ENCODE results near the gene KLKB1.
"Not testable (repeated sequence)": the region's sequence is repeated elsewhere in the genome, so short reads cannot be mapped to it uniquely, and the experiment has no call there.

Gene KLKB1

GRCh38 chr4:186205156-186205555 is 22.2 kb upstream of the KLKB1 start:
- Mint-ChIP-seq H3K9me3 (peaks cover 5 to 14% of the 10 kb centered on the region in 2 donors), H3K27ac (no peak overlapping the region), H3K4me3 (peak overlapping the region in 1 of 2 donors; percentile 66), H3K27me3 (no peaks in the 10 kb centered on the region), H3K4me1 (no peaks in the 10 kb centered on the region)
- DNase-seq (no peak), ATAC-seq (no peak)

- DNase-seq (no peak), ATAC-seq (no peak)
- Mint-ChIP-seq H3K27ac (no peak overlapping the region), H3K4me3 (no peak overlapping the region), H3K4me1 (no peaks in the 10 kb centered on the region), H3K9me3 (no peaks in the 10 kb centered on the region), H3K27me3 (no peaks in the 10 kb centered on the region)
Measured at GRCh38 chr4:186216465-186217024, 10.8 kb upstream of the KLKB1 start.

DNA sequence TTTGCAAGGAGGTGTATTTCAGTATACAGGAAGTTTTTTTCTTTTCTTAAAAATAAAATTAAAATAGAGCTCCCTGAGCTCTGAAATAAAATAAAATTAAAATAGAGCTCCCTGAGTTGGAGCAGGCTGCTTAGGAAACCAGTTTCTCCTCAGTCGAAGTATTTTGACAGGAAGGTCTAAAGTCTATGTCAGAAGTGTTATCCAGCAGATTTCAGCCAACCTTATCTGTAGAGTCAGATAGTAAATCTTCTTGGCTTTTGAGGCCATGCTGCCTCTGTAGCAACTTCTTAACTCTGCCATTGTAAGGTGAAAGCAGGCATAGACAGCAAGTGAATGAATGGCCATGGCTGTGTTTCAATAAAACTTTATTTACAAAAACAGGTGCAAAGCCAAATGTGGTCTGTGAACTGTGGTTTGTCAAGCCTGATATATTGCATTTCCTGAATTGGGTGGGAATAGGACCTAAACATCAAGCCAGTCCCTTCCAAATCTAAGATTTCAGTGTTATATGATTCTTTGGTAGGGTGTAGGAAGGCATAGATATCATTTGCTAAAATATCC is 9.5 kb upstream of the KLKB1 start:
- no peak for ATAC-seq
- no peak overlapping the region for H3K27ac Mint-ChIP-seq

GRCh38 chr4:186221624-186222023 is 5.7 kb upstream of the KLKB1 start:
- DNase-seq (no peak), ATAC-seq (no peak)
- H3K4me3 Mint-ChIP-seq = no peak overlapping the region
- no peak overlapping the region for H3K27ac Mint-ChIP-seq
- no peaks in the 10 kb centered on the region for H3K4me1 Mint-ChIP-seq
- H3K27me3 Mint-ChIP-seq = no peaks in the 10 kb centered on the region
- H3K9me3 Mint-ChIP-seq = peaks cover 15 to 29% of the 10 kb centered on the region in 2 donors

More for the DNA sequence above, 9.5 kb upstream of the KLKB1 start:
- Mint-ChIP-seq H3K9me3 (peaks cover 1% of the 10 kb centered on the region in 2 donors), H3K27me3 (no peaks in the 10 kb centered on the region), H3K4me1 (no peaks in the 10 kb centered on the region), H3K4me3 (no peak overlapping the region)
- DNase-seq = no peak

GRCh38 chr4:186225848-186226247 is 1.5 kb upstream of the KLKB1 start:
- no peaks in the 10 kb centered on the region for H3K4me1 Mint-ChIP-seq
- no peak overlapping the region for H3K4me3 Mint-ChIP-seq
- peaks cover 21 to 34% of the 10 kb centered on the region in 2 donors for H3K9me3 Mint-ChIP-seq
- ATAC-seq (no peak), DNase-seq (no peak)
- no peak overlapping the region for H3K27ac Mint-ChIP-seq
- no peaks in the 10 kb centered on the region for H3K27me3 Mint-ChIP-seq

GRCh38 chr4:186226521-186227189 is 652 bp upstream of the KLKB1 start:
- DNase-seq (no peak), ATAC-seq (no peak)
- Mint-ChIP-seq H3K9me3 (peaks cover 21 to 34% of the 10 kb centered on the region in 2 donors), H3K4me1 (no peaks in the 10 kb centered on the region), H3K27ac (no peak overlapping the region), H3K27me3 (no peaks in the 10 kb centered on the region), H3K4me3 (no peak overlapping the region)

DNA sequence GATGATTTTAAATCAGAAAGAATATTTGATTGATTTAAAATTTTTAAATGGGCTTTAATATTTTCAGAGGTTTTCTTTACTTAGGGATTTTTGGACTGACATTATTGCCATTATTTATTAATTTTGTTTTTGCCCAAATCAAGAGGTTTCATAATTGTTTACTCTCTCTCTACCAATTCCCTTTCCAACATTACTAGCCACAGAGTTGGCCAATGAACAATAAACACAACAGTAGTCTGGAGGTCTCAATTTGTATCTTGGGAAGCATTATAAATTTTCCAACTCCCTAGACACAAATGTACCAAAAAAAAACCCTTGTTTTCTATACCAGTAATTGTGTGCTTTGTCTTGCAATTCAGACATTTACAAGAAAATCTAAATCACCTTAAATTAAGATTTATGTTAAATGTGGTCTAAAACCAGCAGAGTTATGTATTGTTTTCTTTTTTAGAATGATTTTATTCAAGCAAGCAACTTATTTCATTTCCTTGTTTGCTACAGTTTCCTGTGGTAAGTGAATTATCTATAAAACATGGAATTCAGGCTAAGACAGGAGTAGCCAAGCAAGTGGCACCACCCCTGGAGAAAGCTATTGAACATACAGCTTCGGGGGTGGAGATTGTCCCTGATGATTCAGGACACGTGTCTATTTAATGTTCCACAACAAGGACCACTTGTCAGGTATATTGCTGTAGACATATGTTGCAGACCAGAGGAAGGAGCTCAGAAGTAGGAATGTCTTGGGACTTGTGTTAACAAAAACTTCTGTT is 622 bp downstream of the KLKB1 start:
- DNase-seq (no peak), ATAC-seq (no peak)
- Mint-ChIP-seq H3K9me3 (peaks cover 18 to 31% of the 10 kb centered on the region in 2 donors), H3K27me3 (no peaks in the 10 kb centered on the region), H3K4me1 (no peaks in the 10 kb centered on the region), H3K27ac (no peak overlapping the region), H3K4me3 (no peak overlapping the region)

DNA sequence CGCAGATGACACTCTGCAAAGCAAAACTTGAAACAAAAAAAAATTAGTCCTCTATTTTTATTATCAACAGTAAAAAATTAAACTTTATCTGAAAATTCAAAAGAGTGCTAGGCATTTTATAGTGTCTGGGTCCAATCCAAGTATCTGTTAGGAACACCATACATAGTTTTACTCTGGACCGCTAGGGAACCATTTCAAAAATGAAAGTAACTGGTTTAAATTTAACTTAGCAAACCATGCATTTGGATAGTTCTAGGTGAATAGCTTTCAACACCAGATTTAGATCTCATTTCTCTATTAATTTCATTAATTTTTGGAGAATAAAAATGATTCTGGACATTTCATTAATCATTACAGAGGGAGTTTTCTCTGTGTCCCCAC is 1.2 kb downstream of the KLKB1 start:
- H3K27ac Mint-ChIP-seq = no peak overlapping the region

DNA sequence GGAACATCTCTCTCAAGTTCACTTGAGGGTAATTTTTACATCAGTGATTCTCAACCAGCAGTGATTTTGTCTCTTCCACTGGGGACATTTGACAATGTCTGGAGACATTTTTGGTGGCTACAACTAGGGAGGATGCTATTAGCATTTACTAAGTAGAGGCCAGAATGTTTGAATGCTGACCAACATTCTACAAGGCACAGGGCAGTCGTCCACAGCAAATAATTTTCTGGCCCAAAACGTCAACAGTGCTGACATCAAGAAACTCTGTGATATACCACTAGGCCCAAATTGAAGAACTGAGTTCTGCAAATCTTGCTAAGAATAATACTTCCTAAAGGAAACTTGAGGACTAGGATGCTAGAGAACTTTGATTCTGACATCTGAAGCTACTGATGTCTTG is 7.1 kb downstream of the KLKB1 start:
- ATAC-seq (no peak), DNase-seq (no peak)
- Mint-ChIP-seq H3K27ac (no peak overlapping the region), H3K9me3 (no peaks in the 10 kb centered on the region), H3K27me3 (no peaks in the 10 kb centered on the region), H3K4me3 (no peak overlapping the region), H3K4me1 (no peaks in the 10 kb centered on the region)

More for the DNA sequence above, 1.2 kb downstream of the KLKB1 start:
- Mint-ChIP-seq H3K4me1 (no peaks in the 10 kb centered on the region), H3K27me3 (no peaks in the 10 kb centered on the region), H3K9me3 (peaks cover 13 to 26% of the 10 kb centered on the region in 2 donors), H3K4me3 (no peak overlapping the region)
- DNase-seq (no peak), ATAC-seq (no peak)

- Mint-ChIP-seq H3K27me3 (no peaks in the 10 kb centered on the region), H3K27ac (no peak overlapping the region), H3K4me3 (no peak overlapping the region), H3K4me1 (no peaks in the 10 kb centered on the region), H3K9me3 (no peaks in the 10 kb centered on the region)
- DNase-seq = no peak
- ATAC-seq = no peak
Measured at GRCh38 chr4:186236126-186236525, 8.8 kb downstream of the KLKB1 start.

DNA sequence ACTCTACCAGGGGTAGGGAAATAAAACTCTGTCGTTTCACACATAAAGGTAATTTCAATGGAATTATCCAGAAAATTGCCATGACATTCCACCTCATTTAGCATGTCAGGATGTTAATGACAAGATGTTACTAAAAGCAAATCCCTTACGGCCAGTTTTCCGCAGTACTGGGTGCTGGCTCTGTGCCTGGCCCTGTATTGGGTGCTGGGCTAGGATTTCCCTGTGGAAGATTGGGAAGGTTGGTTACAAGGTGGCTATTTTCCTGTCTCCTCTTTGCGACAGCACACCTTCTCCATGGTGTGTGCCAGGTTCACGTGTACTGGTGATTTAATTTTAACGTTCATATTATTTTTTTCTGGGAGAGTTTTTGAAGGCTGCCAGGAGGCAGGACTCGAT is 13.1 kb downstream of the KLKB1 start:
- Mint-ChIP-seq H3K9me3 (no peaks in the 10 kb centered on the region), H3K4me3 (no peak overlapping the region), H3K27me3 (no peaks in the 10 kb centered on the region), H3K27ac (no peak overlapping the region), H3K4me1 (no peaks in the 10 kb centered on the region)
- ATAC-seq (no peak), DNase-seq (no peak)

GRCh38 chr4:186240848-186241491 is 13.7 kb downstream of the KLKB1 start:
- Mint-ChIP-seq H3K9me3 (peaks cover 4% of the 10 kb centered on the region in 2 donors), H3K4me3 (no peak overlapping the region), H3K27me3 (no peaks in the 10 kb centered on the region), H3K4me1 (no peaks in the 10 kb centered on the region), H3K27ac (no peak overlapping the region)
- DNase-seq (no peak), ATAC-seq (no peak)

DNA sequence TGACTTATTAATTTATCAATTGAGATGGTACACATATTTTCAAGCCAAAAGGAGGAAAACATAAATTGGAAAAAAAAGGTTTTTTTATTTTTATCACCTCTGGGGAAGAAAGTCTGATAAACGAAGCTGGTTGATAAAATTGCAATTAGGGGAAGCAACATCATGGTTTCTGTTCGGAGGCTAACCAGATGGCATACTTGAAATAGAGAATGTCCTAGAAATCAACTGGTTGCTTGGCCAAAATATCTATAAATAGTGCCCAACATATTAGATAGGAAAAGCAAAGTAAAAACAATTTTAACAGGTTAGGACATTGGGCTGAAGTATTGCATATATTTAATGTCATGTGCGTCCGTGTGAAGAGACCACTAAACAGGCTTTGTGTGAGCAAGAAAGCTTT is 14.3 kb downstream of the KLKB1 start:
- no peak for ATAC-seq
- H3K9me3 Mint-ChIP-seq = peaks cover 9 to 10% of the 10 kb centered on the region in 2 donors
- no peak overlapping the region for H3K27ac Mint-ChIP-seq
- H3K4me1 Mint-ChIP-seq = no peaks in the 10 kb centered on the region
- H3K27me3 Mint-ChIP-seq = no peaks in the 10 kb centered on the region
- no peak overlapping the region for H3K4me3 Mint-ChIP-seq
- DNase-seq = no peak

DNA sequence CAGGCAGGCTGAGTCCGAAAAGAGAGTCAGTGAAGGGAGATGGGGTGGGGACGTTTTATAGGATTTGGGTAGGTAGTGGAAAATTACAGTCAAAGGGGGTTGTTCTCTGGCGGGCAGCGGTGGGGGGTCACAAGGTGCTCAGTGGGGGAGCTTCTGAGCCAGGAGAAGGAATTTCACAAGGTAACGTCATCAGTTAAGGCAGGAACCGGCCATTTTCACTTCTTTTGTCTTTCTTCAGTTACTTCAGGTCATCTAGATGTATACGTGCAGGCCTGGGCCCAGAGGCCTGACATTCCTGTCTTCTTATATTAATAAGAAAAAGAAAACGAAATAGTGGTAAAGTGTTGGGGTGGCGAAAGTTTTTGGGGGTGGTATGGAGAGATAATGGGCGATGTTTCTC is 14.7 kb downstream of the KLKB1 start:
- not testable (repeated sequence) for H3K4me3 Mint-ChIP-seq, DNase-seq, H3K4me1 Mint-ChIP-seq, H3K27ac Mint-ChIP-seq, ATAC-seq, H3K27me3 Mint-ChIP-seq
- peaks cover 13 to 14% of the 10 kb centered on the region in 2 donors for H3K9me3 Mint-ChIP-seq

- Mint-ChIP-seq H3K4me1 (no peaks in the 10 kb centered on the region), H3K9me3 (peaks cover 13 to 15% of the 10 kb centered on the region in 2 donors), H3K4me3 (no peak overlapping the region), H3K27me3 (no peaks in the 10 kb centered on the region), H3K27ac (no peak overlapping the region)
- ATAC-seq = no peak
- DNase-seq = no peak
Measured at GRCh38 chr4:186243331-186243730, 16.0 kb downstream of the KLKB1 start.

All from stimulated activated naive CD8-positive, alpha-beta T cell treated with anti-CD3 and anti-CD28 coated beads, Interleukin-15, amount 100 ng/mL, for 72 hours (primary cell).